Upper lobe of left lung (tissue), 6 donors: Measurements from ENCODE around the gene ADORA1. TPM values are rescaled to one million over a fixed set of nuclear protein-coding genes. Genes with fewer than 3 reads are reported as not detected.
A peak's percentile ranks its signal among the peaks of the same experiment; 100 is the strongest.

ENCODE experiments used
- ATAC-seq, 2 donors: fragments of 200-7000 bp; cut with Tn5 transposase; one replicate each; pipeline ENCODE4 v1.9.1; 2022; ENCODE audit warnings: mild to moderate bottlenecking in 2 of 2, moderate library complexity in 2 of 2; ENCODE audit not compliant: low FRiP score in 2 of 2
- DNase-seq, 2 donors: peaks; one replicate each; pipeline ENCODE4 v3.0.0-alpha.2; 2019 to 2020
- H3K27ac ChIP-seq, 4 donors: fragments of 200-600 bp; sonication (generic); one replicate each; pipeline ENCODE4 v1.5.1; 2016 to 2019
- H3K27me3 ChIP-seq, 4 donors: fragments of 200-600 bp; sonication (generic); one replicate each; pipeline ENCODE4 v1.5.1; 2017 to 2019
- H3K36me3 ChIP-seq, 4 donors: fragments of 200-600 bp; sonication (generic); one replicate each; pipeline ENCODE4 v1.5.1; 2016 to 2019
- H3K4me1 ChIP-seq, 4 donors: fragments of 200-600 bp; sonication (generic); one replicate each; pipeline ENCODE4 v1.5.1; 2018 to 2019
- H3K4me3 ChIP-seq, 4 donors: fragments of 200-600 bp; sonication (generic); one replicate each; pipeline ENCODE4 v1.5.1; 2017 to 2019; ENCODE audit warnings: mild to moderate bottlenecking in 2 of 4, moderate library complexity in 1 of 4
- H3K9me3 ChIP-seq, 4 donors: fragments of 200-600 bp; sonication (generic); one replicate each; pipeline ENCODE4 v1.5.1; 2018 to 2019
- EP300 ChIP-seq, 4 donors: sonication (generic); formaldehyde crosslinking; IDR thresholded peaks; one replicate each; pipeline ENCODE4 v1.5.1; 2017; ENCODE audit warnings: antibody characterized with exemption in 4 of 4, control low read depth in 2 of 4
- POLR2A ChIP-seq, 4 donors: fragments of 450-650 bp; IDR thresholded peaks; one replicate each; pipeline ENCODE4 v1.5.1; 2016 to 2017; ENCODE audit warnings: antibody characterized with exemption in 4 of 4, mild to moderate bottlenecking in 2 of 4
- POLR2AphosphoS5 ChIP-seq, 2 donors: sonication (generic); formaldehyde crosslinking; IDR thresholded peaks; one replicate each; pipeline ENCODE4 v1.5.1; 2017; ENCODE audit warnings: antibody characterized with exemption in 2 of 2
- WGBS, 2 donors: methylation state at CpG; one replicate each; pipeline ENCODE4 v1.1.5; 2017 to 2018; 5-methylcytosine and 5-hydroxymethylcytosine counted together
- total RNA-seq, 6 donors: library from RNA; depleted of rRNA in 4 of 6; stranded (reverse); fragments of >200 nt in 4 of 6; gene quantifications; one replicate each; pipeline versions ENCODE4 v1.1.0 to v1.2.1, GENCODE V29; 2016 to 2021
- TF ChIP-seq, protein P1 (sequence below), 6 experiments: fragments of 450-650 bp in 4 of 6; fragments of 200-600 bp in 2 of 6; sonication (generic) in 2 of 6; IDR thresholded peaks; one replicate each; pipeline ENCODE4 v1.5.1; 2016 to 2019; ENCODE audit warnings: antibody characterized with exemption in 6 of 6
- donor health status: DM: no; HTN: no; CAD: no; lungs with moderate emphysema.
- donor health status: DM: no; HTN: yes; CAD: no; lungs with severe emphysema.

ADORA1 gene
- total RNA-seq, 6 donors from 2014 or later = 0.20 to 5.4 (median 3.1) TPM

DNA sequence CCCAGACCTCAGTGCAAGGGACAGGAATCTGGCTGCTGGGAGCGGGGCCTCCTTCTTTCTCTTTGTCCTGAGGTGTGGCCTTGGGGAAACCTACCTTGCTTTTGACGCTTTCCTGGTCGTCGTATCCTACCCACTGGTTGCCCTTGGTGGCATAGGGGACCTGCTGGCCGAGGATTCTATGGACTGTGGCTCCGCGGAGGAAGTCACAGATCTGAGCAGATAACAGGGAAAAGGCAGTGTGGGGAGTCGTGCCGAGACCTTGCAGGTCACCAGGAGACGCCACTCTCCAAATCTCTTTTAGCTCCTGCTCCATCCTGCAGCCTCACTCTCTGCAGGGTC lies 52.1 kb downstream of the ADORA1 start:
- 90 to 92% methylated on average over 10 of the region's 10 CpGs for WGBS, 2 donors
- ATAC-seq = no peak
- Histone ChIP-seq H3K36me3 (peaks cover 0 to 5% (median 0%) of the 10 kb centered on the region in 4 donors), H3K27me3 (no peaks in the 10 kb centered on the region), H3K9me3 (no peaks in the 10 kb centered on the region), H3K27ac (no peak overlapping the region), H3K4me1 (peaks cover 3 to 24% (median 14%) of the 10 kb centered on the region in 4 donors), H3K4me3 (no peak overlapping the region)
- DNase-seq = no peak
- TF ChIP-seq POLR2AphosphoS5 (IDR thresholded peaks at IDR 0.05) = no peak
- no peak for TF ChIP-seq POLR2A (IDR thresholded peaks at IDR 0.05)
- TF ChIP-seq EP300 (IDR thresholded peaks at IDR 0.05) = no peak
- TF ChIP-seq, protein P1, sequence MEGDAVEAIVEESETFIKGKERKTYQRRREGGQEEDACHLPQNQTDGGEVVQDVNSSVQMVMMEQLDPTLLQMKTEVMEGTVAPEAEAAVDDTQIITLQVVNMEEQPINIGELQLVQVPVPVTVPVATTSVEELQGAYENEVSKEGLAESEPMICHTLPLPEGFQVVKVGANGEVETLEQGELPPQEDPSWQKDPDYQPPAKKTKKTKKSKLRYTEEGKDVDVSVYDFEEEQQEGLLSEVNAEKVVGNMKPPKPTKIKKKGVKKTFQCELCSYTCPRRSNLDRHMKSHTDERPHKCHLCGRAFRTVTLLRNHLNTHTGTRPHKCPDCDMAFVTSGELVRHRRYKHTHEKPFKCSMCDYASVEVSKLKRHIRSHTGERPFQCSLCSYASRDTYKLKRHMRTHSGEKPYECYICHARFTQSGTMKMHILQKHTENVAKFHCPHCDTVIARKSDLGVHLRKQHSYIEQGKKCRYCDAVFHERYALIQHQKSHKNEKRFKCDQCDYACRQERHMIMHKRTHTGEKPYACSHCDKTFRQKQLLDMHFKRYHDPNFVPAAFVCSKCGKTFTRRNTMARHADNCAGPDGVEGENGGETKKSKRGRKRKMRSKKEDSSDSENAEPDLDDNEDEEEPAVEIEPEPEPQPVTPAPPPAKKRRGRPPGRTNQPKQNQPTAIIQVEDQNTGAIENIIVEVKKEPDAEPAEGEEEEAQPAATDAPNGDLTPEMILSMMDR (IDR thresholded peaks at IDR 0.05) = no peak

DNA sequence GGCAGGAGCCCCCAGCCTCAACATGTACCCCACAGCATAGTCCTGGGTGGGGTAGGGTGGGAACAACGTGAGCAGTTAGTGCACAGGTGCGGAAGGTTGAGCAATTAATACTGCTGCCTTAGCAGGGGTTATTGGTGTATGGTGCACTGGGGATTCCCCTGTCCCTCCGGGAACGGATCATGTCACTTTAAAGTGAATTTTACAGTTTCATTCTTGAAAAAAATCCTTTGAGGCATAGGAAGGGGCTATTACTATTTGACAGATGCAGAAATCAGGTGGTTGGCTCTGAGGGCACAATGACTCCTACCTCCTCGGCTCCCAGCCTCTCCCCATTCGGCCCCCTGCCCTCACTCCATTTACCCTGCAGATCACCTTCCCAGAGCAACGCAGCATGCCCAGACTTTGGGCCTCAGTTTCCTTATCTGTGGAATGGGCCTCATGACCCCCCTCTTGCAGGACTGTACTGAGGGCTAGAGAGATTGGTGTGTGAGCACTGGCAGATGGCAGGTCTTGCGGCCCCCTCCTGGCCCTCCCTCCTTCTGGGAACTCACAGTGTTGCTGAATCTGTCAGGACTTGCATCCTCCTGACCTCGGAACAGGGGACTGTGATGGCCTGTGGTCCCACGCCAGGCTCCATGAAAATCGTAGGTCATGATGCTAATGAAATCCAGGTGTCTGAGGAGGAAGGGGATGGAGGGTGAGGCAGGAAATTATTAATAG lies 53.2 kb downstream of the ADORA1 start:
- no peak for DNase-seq

DNA sequence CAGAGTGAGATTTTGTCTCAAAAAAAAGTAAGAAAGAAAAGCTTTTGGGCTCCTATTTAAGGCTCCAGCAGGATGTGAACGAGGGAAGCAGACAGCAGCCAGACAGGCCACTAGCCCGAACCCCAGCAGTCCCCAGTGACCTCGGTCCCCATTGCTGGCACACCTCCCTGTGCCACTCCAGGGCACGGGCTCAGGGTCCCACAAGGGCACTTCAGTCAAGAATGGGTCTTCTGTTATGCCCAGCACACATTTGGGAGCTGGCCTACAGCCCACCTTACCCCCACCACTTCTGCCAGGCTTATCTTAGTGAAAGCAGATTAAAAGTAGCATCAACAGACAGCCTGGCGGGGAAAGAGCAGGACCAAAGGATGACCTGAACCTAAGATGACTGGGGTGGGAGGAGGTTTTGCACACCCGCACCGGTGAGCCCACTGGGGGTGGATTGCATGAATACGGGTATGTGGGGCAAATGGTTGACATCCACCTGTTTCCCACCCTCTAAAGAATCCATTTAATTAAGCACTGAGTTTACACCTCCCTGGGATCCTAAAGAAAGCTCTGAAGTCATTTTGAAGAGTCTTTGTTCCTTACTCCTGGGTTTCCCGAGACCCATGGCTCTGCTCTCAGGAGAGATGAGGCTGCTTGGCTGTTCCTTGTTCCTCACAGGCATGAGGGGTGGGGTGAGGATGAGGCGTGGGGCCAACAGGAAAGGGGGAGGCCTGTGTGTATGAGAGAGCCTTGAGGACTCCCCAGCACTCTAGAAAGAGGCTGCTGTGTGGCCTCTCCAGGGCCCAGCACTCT lies 54.3 kb downstream of the ADORA1 start:
- TF ChIP-seq POLR2AphosphoS5 (IDR thresholded peaks at IDR 0.05) (no peak), EP300 (IDR thresholded peaks at IDR 0.05) (no peak), POLR2A (IDR thresholded peaks at IDR 0.05) (no peak)
- TF ChIP-seq, protein P1 (IDR thresholded peaks at IDR 0.05) = no peak
- Histone ChIP-seq H3K9me3 (no peaks in the 10 kb centered on the region), H3K4me3 (no peak overlapping the region), H3K27ac (no peak overlapping the region), H3K27me3 (no peaks in the 10 kb centered on the region), H3K36me3 (peaks cover 0 to 5% (median 0%) of the 10 kb centered on the region in 4 donors), H3K4me1 (peaks cover 4 to 19% (median 15%) of the 10 kb centered on the region in 4 donors)
- peak in 1 of 2 donors; percentile 64 for DNase-seq
- ATAC-seq = no peak
- WGBS, 2 donors = 65 to 79% methylated on average over 8 to 9 of the region's 10 CpGs

More for the DNA sequence above, 53.2 kb downstream of the ADORA1 start:
- no peak for ATAC-seq
- H3K36me3 ChIP-seq = peaks cover 0 to 5% (median 0%) of the 10 kb centered on the region in 4 donors
- TF ChIP-seq, protein P1 (IDR thresholded peaks at IDR 0.05) = no peak
- TF ChIP-seq POLR2A (IDR thresholded peaks at IDR 0.05) (no peak), EP300 (IDR thresholded peaks at IDR 0.05) (no peak)
- no peak overlapping the region for H3K4me3 ChIP-seq
- 81 to 86% methylated on average over 10 to 11 of the region's 11 CpGs for WGBS, 2 donors
- peaks cover 3 to 18% (median 11%) of the 10 kb centered on the region in 4 donors for H3K4me1 ChIP-seq
- no peaks in the 10 kb centered on the region for H3K9me3 ChIP-seq
- no peak overlapping the region for H3K27ac ChIP-seq
- H3K27me3 ChIP-seq = no peaks in the 10 kb centered on the region

DNA sequence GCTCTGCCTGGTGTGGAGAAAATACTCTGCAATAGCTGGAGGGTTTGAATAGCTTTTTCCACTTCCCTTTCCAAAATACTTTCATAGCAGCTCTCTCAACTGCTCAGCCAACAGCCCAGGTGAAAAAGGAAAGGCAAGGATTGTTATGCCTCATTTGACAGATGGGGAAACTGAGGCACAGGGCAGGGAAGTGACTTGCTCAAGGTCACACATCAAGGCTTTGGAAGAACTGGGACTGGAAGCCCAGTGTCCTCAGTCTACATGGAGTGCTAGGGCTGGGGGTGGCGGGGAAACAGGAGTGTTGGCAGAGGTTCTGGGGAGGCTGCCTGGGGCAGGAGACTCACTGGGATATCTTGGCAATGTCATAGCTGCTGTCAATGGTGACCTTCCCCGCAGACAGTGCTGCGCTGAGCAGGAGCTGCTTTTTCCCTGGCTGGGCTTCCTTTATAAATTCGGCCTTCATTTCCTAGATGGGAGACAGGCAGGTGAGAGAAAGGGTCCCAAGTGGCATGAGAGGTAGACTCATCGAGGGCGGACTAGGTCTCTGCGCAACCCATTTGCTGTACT lies 54.9 kb downstream of the ADORA1 start:
- no peaks in the 10 kb centered on the region for H3K27me3 ChIP-seq
- peaks cover 0 to 5% (median 0%) of the 10 kb centered on the region in 4 donors for H3K36me3 ChIP-seq
- DNase-seq (no peak), ATAC-seq (no peak)
- no peaks in the 10 kb centered on the region for H3K9me3 ChIP-seq
- H3K4me3 ChIP-seq = no peak overlapping the region
- H3K27ac ChIP-seq = no peak overlapping the region
- peaks cover 7 to 23% (median 21%) of the 10 kb centered on the region in 4 donors for H3K4me1 ChIP-seq
- whole genome bisulfite sequencing, 2 donors = 90 to 98% methylated on average over 6 to 7 of the region's 7 CpGs
- TF ChIP-seq POLR2A (IDR thresholded peaks at IDR 0.05) = no peak
- TF ChIP-seq POLR2AphosphoS5 (IDR thresholded peaks at IDR 0.05) = no peak
- TF ChIP-seq, protein P1 (IDR thresholded peaks at IDR 0.05) = no peak
- TF ChIP-seq EP300 (IDR thresholded peaks at IDR 0.05) = no peak
